GM12874 (cell line): ENCODE measurements around the gene OSBPL10.

ENCODE experiments used
- TF ChIP-seq, protein P1 (sequence below): IDR thresholded peaks from 2 replicates; pipeline ENCODE4 v1.5.1; 2011; ENCODE audit warnings: low read depth, mild to moderate bottlenecking, control low read depth, low read length, moderate library complexity; ENCODE audit not compliant: insufficient read depth

Gene OSBPL10

DNA sequence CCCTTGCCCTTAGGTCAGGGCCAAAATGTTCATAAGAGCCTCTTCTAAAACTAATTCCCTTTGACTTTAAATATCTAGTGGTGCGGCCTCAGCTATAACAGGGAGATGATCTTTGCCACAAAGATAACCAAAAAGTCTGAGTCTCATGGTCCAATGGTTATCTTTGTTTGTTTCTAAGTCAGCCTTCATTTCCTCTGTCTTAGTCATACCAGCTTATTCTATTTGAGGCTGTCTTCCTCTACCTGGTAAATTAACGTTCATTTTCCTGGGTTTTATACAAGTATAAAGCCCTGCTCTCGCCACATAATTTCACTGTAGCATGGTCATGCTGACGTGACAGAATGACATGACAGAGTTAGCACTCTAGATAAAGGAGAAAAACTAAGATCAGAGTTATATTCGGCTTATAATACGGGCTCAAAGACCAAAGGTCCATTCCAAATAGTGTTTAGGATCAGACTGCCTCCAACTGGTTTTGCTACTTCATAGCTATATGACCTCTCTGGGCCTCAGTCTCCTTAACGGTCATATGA, 18.9 kb upstream of the OSBPL10 start:
- TF ChIP-seq, protein P1, sequence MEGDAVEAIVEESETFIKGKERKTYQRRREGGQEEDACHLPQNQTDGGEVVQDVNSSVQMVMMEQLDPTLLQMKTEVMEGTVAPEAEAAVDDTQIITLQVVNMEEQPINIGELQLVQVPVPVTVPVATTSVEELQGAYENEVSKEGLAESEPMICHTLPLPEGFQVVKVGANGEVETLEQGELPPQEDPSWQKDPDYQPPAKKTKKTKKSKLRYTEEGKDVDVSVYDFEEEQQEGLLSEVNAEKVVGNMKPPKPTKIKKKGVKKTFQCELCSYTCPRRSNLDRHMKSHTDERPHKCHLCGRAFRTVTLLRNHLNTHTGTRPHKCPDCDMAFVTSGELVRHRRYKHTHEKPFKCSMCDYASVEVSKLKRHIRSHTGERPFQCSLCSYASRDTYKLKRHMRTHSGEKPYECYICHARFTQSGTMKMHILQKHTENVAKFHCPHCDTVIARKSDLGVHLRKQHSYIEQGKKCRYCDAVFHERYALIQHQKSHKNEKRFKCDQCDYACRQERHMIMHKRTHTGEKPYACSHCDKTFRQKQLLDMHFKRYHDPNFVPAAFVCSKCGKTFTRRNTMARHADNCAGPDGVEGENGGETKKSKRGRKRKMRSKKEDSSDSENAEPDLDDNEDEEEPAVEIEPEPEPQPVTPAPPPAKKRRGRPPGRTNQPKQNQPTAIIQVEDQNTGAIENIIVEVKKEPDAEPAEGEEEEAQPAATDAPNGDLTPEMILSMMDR, result no peak

DNA sequence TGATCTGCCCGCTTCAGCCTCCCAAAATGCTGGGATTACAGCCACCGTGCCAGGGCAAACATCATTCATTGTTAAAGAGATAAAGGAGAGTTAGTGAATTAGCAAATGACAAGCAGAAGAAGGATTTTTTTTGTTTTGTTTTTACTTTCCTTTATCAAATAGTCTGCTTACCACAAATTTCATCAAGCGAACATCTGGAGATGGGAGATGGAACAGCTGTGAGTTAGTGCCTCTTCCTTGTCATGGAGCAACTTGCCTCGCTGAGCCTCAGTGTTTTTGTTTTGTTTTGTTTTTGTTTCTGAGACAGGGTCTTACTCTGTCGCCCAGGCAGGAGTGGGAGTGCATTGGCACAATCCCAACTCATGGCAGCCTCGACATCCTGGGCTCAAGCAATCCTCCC, 16.4 kb upstream of the OSBPL10 start:
- TF ChIP-seq, protein P1, result no peak

DNA sequence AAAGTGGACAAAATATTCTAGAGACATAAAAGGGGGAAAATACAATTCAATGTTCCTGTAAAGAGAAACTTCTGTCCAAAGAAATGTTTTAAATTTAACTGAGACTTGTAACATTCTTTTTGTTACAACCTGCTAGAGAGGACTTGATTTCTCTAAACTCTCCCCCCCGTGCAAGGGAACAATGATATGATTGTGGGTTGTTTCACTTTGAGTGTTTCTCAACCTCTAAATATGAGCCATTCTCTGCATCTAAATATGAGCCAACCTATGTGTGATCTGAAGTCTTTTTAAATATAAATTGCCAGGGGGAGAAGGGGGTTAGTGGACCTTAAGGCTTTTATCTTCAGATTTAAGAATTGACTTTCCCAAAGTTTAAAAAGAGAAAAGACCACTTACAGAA, 15.1 kb upstream of the OSBPL10 start:
- TF ChIP-seq, protein P1, result no peak

DNA sequence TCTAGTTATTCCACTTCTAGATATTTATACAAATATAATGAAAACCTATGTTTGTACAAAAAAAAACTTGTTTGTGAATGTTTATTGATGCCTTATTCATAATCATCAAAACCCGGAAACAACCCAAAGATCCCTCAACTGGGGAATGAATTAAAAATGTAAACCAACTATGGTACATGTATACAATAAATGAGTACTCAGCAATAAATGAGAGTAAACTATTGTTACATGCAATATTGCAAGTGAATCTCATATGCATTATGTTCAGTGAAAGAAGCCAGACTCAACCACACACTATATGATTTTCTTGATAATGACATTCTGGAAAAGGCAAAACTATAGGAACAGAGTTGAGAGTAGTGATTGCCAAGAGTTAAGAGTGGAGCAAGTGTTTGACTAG, 12.8 kb upstream of the OSBPL10 start:
- TF ChIP-seq, protein P1, result no peak

DNA sequence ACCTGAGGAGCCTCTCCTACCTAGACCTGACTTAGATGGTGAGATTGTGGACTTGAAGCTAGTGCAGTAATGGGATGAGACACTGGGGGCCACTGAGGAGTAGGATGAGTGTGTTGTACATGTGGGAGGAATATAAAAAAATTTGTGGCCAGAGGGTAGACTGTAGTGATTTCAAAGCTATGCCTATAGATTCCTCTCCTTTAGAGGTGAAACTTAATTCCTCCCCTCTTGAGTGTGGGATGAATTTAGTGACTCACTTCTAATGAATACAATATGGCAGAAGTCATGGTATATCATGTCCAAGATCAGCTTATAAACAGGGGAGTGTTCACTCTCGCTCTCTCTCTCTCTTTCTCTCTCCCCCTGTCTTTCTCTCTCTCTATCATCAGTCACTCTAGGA, 7.2 kb upstream of the OSBPL10 start:
- TF ChIP-seq, protein P1, result no peak

DNA sequence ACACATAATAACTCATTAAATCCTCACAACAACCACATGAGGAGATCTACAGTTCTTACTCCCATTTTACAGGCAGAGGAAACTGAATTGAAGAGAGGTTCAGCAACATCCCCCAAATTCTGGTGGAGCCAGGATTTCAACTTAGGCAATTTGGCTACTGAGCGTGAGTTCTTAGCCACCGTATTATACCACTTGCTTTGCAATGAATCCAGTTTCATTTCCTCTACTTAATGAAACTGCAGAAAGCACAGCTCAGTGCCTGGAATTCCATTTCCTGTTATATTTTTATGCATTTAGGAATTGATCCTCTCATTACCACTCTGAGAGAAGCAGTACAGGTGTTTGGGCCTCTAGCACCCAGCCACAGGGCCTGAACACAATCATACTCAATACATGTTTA, 4.8 kb upstream of the OSBPL10 start:
- TF ChIP-seq, protein P1, result no peak

DNA sequence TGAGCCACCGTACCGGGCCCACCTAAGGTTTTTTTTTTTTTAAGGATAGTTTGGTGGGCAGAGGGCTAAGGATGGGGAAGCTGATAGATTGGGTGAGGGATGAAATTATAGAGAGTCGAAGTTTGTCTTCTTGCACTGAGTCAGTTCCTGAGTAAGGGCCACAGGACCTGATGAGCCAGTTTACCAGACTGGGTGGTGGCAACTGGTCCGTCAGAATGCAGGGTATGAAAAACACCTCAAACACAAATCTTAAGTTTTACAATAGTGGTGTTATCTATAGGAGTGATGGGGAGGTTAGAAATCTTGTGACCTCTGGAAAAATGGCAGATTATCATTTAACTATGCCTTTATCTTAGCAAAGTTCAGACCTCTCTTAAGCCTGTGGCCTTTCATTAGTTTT, 3.3 kb upstream of the OSBPL10 start:
- TF ChIP-seq, protein P1, result no peak
